Lower leg skin (tissue), 3 donors: ENCODE results near the gene NTMT1.

ENCODE experiments used
- CTCF ChIP-seq, 3 donors: fragments of 450-650 bp; IDR thresholded peaks; one replicate each; pipeline ENCODE4 v1.5.1; 2016; ENCODE audit warnings: antibody characterized with exemption in 3 of 3, mild to moderate bottlenecking in 3 of 3, moderate library complexity in 2 of 3
- POLR2A ChIP-seq, 2 donors: fragments of 450-650 bp; IDR thresholded peaks; one replicate each; pipeline ENCODE4 v1.6.1; 2016 to 2017; ENCODE audit warnings: antibody characterized with exemption in 2 of 2, mild to moderate bottlenecking in 1 of 2, moderate library complexity in 1 of 2

DNA sequence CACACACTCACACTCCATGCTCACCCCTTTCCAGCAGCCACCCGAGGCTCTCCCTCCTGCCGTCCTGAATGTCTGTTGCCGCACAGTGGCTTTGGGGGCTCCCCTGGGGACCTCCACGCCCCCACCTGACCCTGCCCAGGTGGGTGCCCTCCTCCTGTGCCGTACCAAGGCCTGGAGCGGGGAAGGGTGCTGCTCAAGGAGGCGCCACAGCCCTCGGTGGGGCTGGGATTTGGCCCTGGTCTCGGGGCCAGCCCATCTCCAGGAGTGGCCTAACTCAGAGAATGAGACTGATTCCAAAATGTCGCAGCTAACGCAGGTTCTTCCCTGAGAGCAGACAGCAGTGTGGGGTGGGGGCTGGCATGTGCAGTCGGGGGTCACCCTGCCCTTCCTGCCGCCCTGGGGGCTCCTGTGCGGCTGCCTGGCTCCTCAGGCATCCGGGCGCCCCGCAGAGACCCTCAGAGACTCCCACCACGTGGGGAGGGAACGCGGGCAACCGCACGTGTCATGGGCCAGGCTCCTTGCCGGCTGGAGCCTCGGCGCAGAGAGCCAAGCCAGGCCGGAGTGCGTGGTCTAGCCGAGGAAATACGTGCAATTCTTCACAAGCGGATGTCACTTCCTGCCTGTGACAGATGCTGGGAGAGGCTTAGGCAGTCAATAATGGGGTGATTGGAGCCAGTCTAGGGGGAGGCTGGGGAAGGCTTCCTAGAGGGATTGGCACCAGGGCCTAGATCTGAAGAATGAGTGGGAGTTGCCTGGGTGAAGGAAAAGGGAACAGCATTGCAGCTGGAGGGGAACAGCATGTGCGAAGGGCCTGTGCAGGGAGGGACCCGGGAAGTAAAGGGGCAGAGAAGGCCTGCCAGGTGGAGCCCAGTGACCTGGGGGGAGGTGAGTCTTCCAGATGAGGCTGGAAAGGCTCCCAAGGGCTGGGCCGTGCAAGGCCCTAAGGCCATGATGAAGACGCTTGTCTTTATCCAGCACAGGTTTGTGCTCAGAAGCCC is 49.1 kb upstream of the NTMT1 start:
- TF ChIP-seq CTCF (IDR thresholded peaks at IDR 0.05) (no peak), POLR2A (IDR thresholded peaks at IDR 0.05) (no peak)
